Astrocyte (in vitro differentiated cells and primary cell): ENCODE data around the gene ANKS3. TPM values are rescaled to one million over a fixed set of nuclear protein-coding genes. Genes with fewer than 3 reads are reported as not detected.

Source experiments
- DNase-seq: peaks from one replicate; pipeline ENCODE4 v3.0.0-alpha.2; 2010; ENCODE audit warnings: low read depth
- FAIRE-seq: peaks from 2 replicates; lab custom pipeline; 2011; peaks lifted over from hg19 to GRCh38; lab: Jason Lieb, UNC
- H2AFZ ChIP-seq: 2 replicates; pipeline ENCODE4 v1.6.0; 2012; ENCODE audit warnings: low read depth, low read length, inconsistent platforms
- H3K27ac ChIP-seq: 2 replicates; pipeline ENCODE4 v1.5.1; 2011; ENCODE audit warnings: low read depth, low read length, inconsistent platforms
- H3K27me3 ChIP-seq: 2 replicates; pipeline ENCODE4 v1.6.0; 2011; ENCODE audit warnings: low read length, inconsistent platforms; ENCODE audit not compliant: insufficient read depth
- H3K36me3 ChIP-seq: 2 replicates; pipeline ENCODE4 v1.5.1; 2011; ENCODE audit warnings: low read length, inconsistent platforms; ENCODE audit not compliant: insufficient read depth
- H3K4me1 ChIP-seq: 2 replicates; pipeline ENCODE4 v1.5.1; 2011; ENCODE audit warnings: low read length, inconsistent platforms; ENCODE audit not compliant: insufficient read depth
- H3K4me2 ChIP-seq: 2 replicates; pipeline ENCODE4 v1.6.0; 2012; ENCODE audit warnings: low read length, inconsistent platforms
- H3K4me3 ChIP-seq: 2 replicates; pipeline ENCODE4 v1.5.1; 2011; ENCODE audit warnings: low read depth, mild to moderate bottlenecking, low read length, inconsistent platforms; ENCODE audit not compliant: insufficient read depth
- H3K79me2 ChIP-seq: 2 replicates; pipeline ENCODE4 v1.6.0; 2012; ENCODE audit warnings: mild to moderate bottlenecking, low read length, inconsistent platforms; ENCODE audit not compliant: insufficient read depth
- H3K9ac ChIP-seq: 2 replicates; pipeline ENCODE4 v1.6.0; 2012; ENCODE audit warnings: mild to moderate bottlenecking, low read length, inconsistent platforms
- H3K9me3 ChIP-seq: 2 replicates; pipeline ENCODE4 v1.5.1; 2012; ENCODE audit warnings: low read depth, mild to moderate bottlenecking, low read length, inconsistent platforms; ENCODE audit not compliant: insufficient read depth
- H4K20me1 ChIP-seq: 2 replicates; pipeline ENCODE4 v1.6.0; 2012; ENCODE audit warnings: low read length, inconsistent platforms; ENCODE audit not compliant: insufficient read depth
- H3K27ac Mint-ChIP-seq: one replicate; pipeline ENCODE4 v1.8.0; 2021; ENCODE audit warnings: mild to moderate bottlenecking, mixed read lengths; ENCODE audit not compliant: unreplicated experiment
- H3K27me3 Mint-ChIP-seq: one replicate; pipeline ENCODE4 v1.8.0; 2021; ENCODE audit warnings: low read depth, mixed read lengths; ENCODE audit not compliant: unreplicated experiment
- H3K36me3 Mint-ChIP-seq: one replicate; pipeline ENCODE4 v1.8.0; 2021; ENCODE audit warnings: low read depth, mixed read lengths; ENCODE audit not compliant: unreplicated experiment
- H3K4me1 Mint-ChIP-seq: one replicate; pipeline ENCODE4 v1.8.0; 2021; ENCODE audit warnings: low read depth, mixed read lengths; ENCODE audit not compliant: unreplicated experiment
- H3K4me3 Mint-ChIP-seq: one replicate; pipeline ENCODE4 v1.8.0; 2021; ENCODE audit warnings: mild to moderate bottlenecking, moderate library complexity, mixed read lengths; ENCODE audit not compliant: unreplicated experiment
- H3K9me3 Mint-ChIP-seq: one replicate; pipeline ENCODE4 v1.8.0; 2021; ENCODE audit warnings: mild to moderate bottlenecking, mixed read lengths; ENCODE audit not compliant: unreplicated experiment
- EZH2 ChIP-seq: IDR thresholded peaks from 2 replicates; pipeline ENCODE4 v1.6.1; 2012; ENCODE audit warnings: mild to moderate bottlenecking, low read length, inconsistent platforms; ENCODE audit not compliant: insufficient read depth
- total RNA-seq: library from RNA; stranded (reverse); gene quantifications from 2 replicates; pipeline ENCODE4 v1.2.1, GENCODE V29; 2021
- TF ChIP-seq, protein P1 (sequence below): IDR thresholded peaks from 2 replicates; pipeline ENCODE4 v1.5.1; 2011; ENCODE audit warnings: low read depth, mild to moderate bottlenecking, inconsistent platforms, low read length, moderate library complexity; ENCODE audit not compliant: insufficient read depth

The ANKS3 gene
- total RNA-seq, 1 donor from 2014 or later = 27.2 TPM

- peaks cover 19% of the 10 kb centered on the region for H4K20me1 ChIP-seq
- H3K36me3 ChIP-seq = peaks cover 21% of the 10 kb centered on the region
- TF ChIP-seq, protein P1, sequence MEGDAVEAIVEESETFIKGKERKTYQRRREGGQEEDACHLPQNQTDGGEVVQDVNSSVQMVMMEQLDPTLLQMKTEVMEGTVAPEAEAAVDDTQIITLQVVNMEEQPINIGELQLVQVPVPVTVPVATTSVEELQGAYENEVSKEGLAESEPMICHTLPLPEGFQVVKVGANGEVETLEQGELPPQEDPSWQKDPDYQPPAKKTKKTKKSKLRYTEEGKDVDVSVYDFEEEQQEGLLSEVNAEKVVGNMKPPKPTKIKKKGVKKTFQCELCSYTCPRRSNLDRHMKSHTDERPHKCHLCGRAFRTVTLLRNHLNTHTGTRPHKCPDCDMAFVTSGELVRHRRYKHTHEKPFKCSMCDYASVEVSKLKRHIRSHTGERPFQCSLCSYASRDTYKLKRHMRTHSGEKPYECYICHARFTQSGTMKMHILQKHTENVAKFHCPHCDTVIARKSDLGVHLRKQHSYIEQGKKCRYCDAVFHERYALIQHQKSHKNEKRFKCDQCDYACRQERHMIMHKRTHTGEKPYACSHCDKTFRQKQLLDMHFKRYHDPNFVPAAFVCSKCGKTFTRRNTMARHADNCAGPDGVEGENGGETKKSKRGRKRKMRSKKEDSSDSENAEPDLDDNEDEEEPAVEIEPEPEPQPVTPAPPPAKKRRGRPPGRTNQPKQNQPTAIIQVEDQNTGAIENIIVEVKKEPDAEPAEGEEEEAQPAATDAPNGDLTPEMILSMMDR = no peak
- no peak for TF ChIP-seq EZH2
- no peaks in the 10 kb centered on the region for H3K27me3 ChIP-seq
- Mint-ChIP-seq H3K27me3 (no peaks in the 10 kb centered on the region), H3K4me1 (peaks cover 6% of the 10 kb centered on the region), H3K36me3 (peaks cover 10% of the 10 kb centered on the region), H3K4me3 (no peak overlapping the region), H3K27ac (no peak overlapping the region), H3K9me3 (no peaks in the 10 kb centered on the region)
- H3K79me2 ChIP-seq = peaks cover 16% of the 10 kb centered on the region
- H2AFZ ChIP-seq = no peak overlapping the region
- no peak overlapping the region for H3K27ac ChIP-seq
- H3K4me1 ChIP-seq = peaks cover 10% of the 10 kb centered on the region
- no peak overlapping the region for H3K9ac ChIP-seq
- H3K4me2 ChIP-seq = no peak overlapping the region
- no peak for FAIRE-seq
- no peak overlapping the region for H3K4me3 ChIP-seq
- DNase-seq = no peak
- H3K9me3 ChIP-seq = no peaks in the 10 kb centered on the region
Observed at GRCh38 chr16:4696172-4696904, 37.7 kb downstream of the ANKS3 start.

- H3K36me3 Mint-ChIP-seq = peaks cover 10% of the 10 kb centered on the region
Observed at GRCh38 chr16:4695473-4696171, 38.4 kb downstream of the ANKS3 start.

More at GRCh38 chr16:4695473-4696171, 38.4 kb downstream of the ANKS3 start:
- Histone ChIP-seq H4K20me1 (peaks cover 19% of the 10 kb centered on the region), H3K27ac (no peak overlapping the region), H2AFZ (no peak overlapping the region), H3K36me3 (peaks cover 21% of the 10 kb centered on the region), H3K4me2 (peak overlapping the region; percentile 89), H3K79me2 (peaks cover 16% of the 10 kb centered on the region), H3K27me3 (no peaks in the 10 kb centered on the region), H3K4me1 (peaks cover 10% of the 10 kb centered on the region), H3K9ac (no peak overlapping the region), H3K9me3 (no peaks in the 10 kb centered on the region), H3K4me3 (no peak overlapping the region)
- H3K9me3 Mint-ChIP-seq = no peaks in the 10 kb centered on the region
- TF ChIP-seq EZH2 = no peak
- TF ChIP-seq, protein P1 = no peak
- no peaks in the 10 kb centered on the region for H3K27me3 Mint-ChIP-seq
- H3K4me1 Mint-ChIP-seq = peaks cover 6% of the 10 kb centered on the region
- H3K4me3 Mint-ChIP-seq = peak overlapping the region; percentile 91
- no peak for FAIRE-seq
- DNase-seq = no peak
- no peak overlapping the region for H3K27ac Mint-ChIP-seq
